ENCODE results near the gene TNFRSF1B.

TNFRSF1B gene

DNA sequence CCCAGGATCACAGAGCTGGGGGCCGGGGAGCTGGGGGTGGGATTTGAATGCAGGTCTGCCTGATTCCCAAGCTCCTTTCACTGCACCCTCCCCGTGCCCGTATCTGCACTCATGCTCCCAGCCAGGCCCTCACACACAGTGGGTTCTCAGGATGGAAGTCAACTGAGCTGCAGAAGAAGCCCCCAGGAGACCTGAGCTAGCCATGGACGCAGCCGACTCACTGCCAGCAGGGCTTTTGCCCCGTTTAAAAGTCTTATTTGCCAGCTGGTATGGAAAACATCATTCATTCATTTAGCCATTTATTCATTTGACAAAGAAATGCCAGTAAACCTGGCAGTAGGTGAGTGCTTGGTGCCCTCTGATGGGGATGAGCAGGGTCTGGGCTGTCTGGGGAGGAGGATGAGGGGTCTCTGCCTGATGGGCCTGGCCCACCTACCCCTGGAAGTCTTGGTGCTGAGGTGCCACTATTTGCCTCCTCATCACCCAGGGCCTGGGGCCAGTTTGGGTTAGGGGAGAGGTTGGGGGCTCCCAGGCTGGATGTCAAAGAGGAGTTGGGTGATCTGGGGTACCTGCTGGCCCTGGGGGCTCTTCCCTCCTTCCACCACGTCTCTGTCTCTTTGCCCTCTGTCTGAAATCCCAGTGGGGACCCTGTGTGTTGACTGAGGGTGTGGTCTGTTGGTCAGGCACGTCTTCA lies 2.8 kb downstream of the TNFRSF1B start:
- Mint-ChIP-seq H3K27ac (peak overlapping the region; percentile 71), H3K4me3 (peak overlapping the region; percentile 100), H3K27me3 (no peaks in the 10 kb centered on the region), H3K4me1 (peaks cover 84% of the 10 kb centered on the region), H3K36me3 (peaks cover 52% of the 10 kb centered on the region), H3K9me3 (no peaks in the 10 kb centered on the region)
- CTCF ChIA-PET, result interaction anchor here (1.4 to 2.9 kb wide), 3 partner anchors 10 to 45 kb away, joined by 4 to 18 read pairs (median 4); no protein-coding TSS in a partner anchor
- no peak for DNase-seq

DNA sequence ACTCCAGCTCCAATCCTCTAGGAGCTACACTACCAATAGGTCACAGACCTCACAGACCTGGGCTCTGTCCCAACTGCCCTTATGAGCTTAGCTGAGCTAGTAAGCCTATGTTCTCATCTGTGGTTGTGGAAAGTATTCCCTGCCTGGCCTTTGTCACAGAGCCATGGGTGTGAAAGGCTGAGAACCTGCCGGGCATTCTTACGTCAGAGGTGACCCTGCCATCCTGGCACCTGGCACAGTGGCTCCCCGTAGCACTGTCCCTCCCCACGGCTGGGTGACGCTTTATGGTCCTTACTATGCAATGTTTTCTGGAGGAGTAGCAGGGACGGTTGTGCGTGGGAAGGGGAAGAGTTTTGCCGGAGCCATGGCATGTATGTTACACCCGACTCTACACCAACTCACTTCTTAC lies 3.5 kb downstream of the TNFRSF1B start:
- H3K27me3 Mint-ChIP-seq, result no peaks in the 10 kb centered on the region
- peak overlapping the region; percentile 100 for H3K4me3 Mint-ChIP-seq
- H3K4me1 Mint-ChIP-seq, result peaks cover 84% of the 10 kb centered on the region
- H3K27ac Mint-ChIP-seq, result peak overlapping the region; percentile 71
- no peaks in the 10 kb centered on the region for H3K9me3 Mint-ChIP-seq
- peaks cover 56% of the 10 kb centered on the region for H3K36me3 Mint-ChIP-seq
- no peak for DNase-seq
- CTCF ChIA-PET, result interaction anchor here (1.6 to 2.9 kb wide), 2 partner anchors 13 to 45 kb away, joined by 4 to 18 read pairs; no protein-coding TSS in a partner anchor

DNA sequence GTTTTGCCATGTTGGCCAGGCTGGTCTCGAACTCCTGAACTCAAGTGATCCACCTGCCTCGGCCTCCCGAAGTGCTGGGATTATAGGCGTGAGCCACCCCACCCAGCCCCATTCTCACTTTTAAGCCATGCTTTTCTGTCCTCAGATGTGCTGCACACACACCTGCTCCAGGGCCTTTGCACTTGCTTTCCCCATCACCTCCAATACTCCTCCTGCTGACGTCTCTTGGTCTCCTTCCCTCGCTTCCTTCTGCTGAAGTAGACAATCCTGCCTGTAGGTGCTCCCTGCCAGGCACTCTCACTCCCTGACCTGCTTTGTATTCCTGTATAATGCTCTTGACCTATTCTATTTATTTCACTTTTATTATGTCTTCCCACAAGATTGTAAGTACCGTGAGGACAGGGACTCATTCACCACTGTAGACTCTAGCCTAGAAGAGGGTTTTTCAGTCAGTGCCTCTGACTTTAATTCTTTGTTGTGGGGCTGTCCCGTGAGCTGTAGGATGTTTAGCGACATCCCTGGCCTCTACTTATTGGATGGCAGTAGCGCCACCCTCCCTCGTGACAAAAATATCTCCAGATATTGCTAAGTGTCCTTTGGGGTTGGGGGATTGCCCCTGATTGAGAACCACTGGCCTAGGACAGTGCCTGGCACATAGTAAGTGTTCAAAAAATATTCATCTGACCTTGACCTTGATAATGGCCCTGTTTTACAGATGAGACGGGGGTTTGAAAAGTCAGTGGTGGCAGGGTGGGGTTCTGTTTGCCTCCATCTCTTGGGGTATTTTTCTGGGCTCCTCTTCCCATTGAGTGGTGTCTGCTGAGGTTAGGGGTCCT lies 4.6 kb downstream of the TNFRSF1B start:
- Mint-ChIP-seq H3K36me3 (peaks cover 67% of the 10 kb centered on the region), H3K27ac (peak overlapping the region; percentile 99)
- CTCF ChIA-PET, result interaction anchor here (2.9 kb wide), 1 partner anchor 47 kb away, joined by 18 read pairs; no protein-coding TSS in a partner anchor

DNA sequence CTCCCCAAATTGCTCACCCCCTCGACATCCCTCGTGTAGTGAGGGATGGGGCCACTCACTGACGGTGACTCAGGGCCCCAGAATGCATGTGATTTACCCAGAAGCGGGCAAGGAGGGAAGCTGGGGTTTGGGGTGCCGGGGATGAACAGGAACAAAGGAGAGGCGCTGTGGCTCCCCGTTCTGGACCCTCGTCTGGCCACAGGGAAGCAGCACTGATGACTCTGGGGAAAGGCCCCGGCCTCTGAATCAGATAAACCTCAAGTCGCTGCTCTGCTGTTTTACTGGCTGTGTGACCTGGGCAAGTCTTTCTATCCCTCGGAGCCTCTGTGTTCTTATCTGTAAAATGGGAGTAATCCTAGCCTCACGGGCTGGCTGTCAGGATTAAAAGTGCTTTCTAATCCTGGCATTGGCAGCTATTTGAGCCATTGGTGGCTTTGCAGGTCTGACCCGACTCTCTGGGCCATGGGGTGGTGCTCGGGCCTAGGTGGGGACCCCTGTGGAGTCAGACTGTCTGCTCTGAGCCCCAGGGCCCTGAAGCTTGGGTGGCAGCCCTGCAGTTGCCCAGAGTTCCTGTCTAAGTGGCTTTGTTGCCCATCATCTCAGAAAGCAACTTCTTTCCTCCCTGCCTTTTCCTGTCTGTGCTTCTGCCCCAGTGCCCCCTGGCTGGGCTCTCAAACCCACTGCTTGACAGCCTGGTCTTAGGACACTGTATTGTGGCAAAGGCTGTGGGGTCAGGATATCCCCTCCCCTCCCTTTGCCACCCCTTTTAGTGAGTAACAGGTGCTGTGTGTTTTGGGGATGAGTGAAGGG lies 5.5 kb downstream of the TNFRSF1B start:
- CTCF ChIA-PET, result interaction anchor here (0.9 kb wide), 1 partner anchor 48 kb away, joined by 3 read pairs; no protein-coding TSS in a partner anchor
- peak overlapping the region; percentile 68 for H3K4me3 Mint-ChIP-seq
- no peaks in the 10 kb centered on the region for H3K9me3 Mint-ChIP-seq
- H3K36me3 Mint-ChIP-seq, result peaks cover 69% of the 10 kb centered on the region
- peaks cover 93% of the 10 kb centered on the region for H3K4me1 Mint-ChIP-seq
- H3K27ac Mint-ChIP-seq, result peak overlapping the region; percentile 99
- no peak for DNase-seq
- H3K27me3 Mint-ChIP-seq, result no peaks in the 10 kb centered on the region

More for the DNA sequence above, 4.6 kb downstream of the TNFRSF1B start:
- H3K27me3 Mint-ChIP-seq, result no peaks in the 10 kb centered on the region
- DNase-seq, result no peak
- H3K4me3 Mint-ChIP-seq, result peak overlapping the region; percentile 68
- peaks cover 88% of the 10 kb centered on the region for H3K4me1 Mint-ChIP-seq
- H3K9me3 Mint-ChIP-seq, result no peaks in the 10 kb centered on the region

DNA sequence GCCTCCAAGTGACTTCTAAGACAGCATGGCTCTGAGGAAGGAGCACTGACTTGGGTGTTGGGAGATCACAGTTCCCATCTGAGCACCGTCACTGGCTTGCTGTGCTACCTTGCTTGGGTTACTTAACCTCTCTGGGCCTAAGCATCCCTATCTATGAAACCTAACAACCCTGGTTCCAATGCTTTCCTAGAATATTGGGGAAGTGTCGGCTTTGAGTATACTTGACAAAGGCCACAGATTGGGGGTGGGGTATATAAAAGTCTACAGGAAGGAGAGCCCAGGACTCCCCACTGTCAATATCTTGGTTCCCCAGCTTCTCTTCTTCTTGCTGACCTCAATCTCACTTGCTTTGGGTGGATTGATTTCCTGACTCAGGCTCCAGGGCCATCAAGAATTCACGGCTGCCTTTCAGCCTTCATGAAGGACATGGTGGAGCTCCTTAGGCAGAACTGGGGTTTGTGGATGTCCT lies 6.3 kb downstream of the TNFRSF1B start:
- CTCF ChIA-PET, result interaction anchor here (1.0 to 13.6 kb wide), 4 partner anchors 8 to 49 kb away, joined by 4 to 116 read pairs (median 4); no protein-coding TSS in a partner anchor
- H3K4me1 Mint-ChIP-seq, result peaks cover 95% of the 10 kb centered on the region
- no peaks in the 10 kb centered on the region for H3K9me3 Mint-ChIP-seq
- peaks cover 64% of the 10 kb centered on the region for H3K36me3 Mint-ChIP-seq
- H3K4me3 Mint-ChIP-seq, result peak overlapping the region; percentile 68
- no peak for DNase-seq
- peak overlapping the region; percentile 99 for H3K27ac Mint-ChIP-seq
- no peaks in the 10 kb centered on the region for H3K27me3 Mint-ChIP-seq

DNA sequence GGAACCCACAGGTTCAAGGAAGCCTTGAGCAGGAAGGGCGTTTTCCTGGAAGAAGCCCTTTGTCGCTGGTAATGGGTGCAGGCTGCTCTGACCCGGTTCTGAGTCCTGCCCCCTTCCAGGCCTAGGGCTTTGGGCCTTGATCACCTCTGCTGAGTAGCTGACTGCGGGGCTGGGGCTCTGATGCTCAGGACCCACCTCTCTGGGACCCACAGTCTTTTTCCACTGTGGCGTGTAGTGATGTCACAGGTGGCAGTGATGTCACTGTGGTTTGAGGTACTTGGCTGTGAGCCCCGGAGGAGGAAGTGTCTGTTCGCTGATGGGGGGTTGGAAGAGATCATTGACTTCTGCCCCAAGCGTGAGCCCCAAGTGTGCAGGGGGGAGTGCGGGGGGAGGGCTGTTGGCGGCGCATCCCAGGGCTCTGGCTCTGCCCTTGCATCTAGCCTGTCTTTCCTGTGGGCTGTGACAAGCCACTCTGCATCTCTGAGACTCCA lies 6.9 kb downstream of the TNFRSF1B start:
- no peaks in the 10 kb centered on the region for H3K27me3 Mint-ChIP-seq
- DNase-seq, result peak; percentile 94
- peaks cover 66% of the 10 kb centered on the region for H3K36me3 Mint-ChIP-seq
- peak overlapping the region; percentile 99 for H3K27ac Mint-ChIP-seq
- peaks cover 95% of the 10 kb centered on the region for H3K4me1 Mint-ChIP-seq
- no peaks in the 10 kb centered on the region for H3K9me3 Mint-ChIP-seq
- H3K4me3 Mint-ChIP-seq, result peak overlapping the region; percentile 68
- CTCF ChIA-PET, result interaction anchor here (1.0 to 13.6 kb wide), 4 partner anchors 9 to 50 kb away, joined by 4 to 116 read pairs (median 4); no protein-coding TSS in a partner anchor

DNA sequence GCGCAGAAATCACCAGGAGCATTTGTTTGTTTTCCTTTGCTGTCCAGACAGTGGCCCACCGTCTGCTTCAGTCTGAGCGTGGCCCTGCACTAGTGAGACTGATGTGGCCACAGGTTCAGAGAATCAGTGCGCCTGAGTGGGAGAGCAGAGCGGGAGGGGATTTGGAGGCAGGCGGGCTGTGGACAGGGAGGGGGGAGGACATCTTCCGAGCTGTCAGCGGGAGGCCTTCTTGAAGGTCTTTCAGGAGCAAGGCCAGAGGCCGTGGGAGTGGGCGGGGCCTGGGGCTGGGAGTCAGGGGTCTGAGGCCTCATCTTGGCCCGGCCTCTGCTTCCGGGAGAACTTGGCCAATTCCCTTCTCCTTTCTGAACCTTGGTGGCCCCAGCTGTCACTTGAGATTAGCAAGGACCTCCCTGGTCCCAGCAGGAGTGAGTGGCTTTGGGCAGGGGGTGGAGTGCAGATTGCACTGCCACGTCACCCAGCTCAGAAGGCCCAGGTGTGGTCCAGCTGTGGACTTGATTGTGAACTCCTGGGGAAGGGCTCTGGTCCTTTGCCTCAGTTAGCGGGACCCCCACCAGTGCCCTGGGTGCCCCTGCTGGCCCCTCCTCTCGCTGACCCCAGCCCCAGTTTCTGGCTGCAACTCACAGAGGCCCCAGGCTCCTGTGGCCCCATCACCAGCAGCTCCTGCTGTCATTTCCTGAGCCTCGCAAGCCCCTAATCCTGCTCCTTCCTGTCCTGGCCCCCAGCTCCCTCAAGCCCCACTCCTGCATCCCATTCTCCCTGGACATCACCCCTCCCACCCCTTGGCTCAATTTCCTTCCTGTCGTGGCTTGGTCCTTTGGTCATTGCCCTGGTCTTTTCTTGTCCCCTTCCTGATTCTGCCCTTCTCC lies 8.4 kb downstream of the TNFRSF1B start:
- no peaks in the 10 kb centered on the region for H3K9me3 Mint-ChIP-seq
- H3K4me3 Mint-ChIP-seq, result peak overlapping the region; percentile 68
- DNase-seq, result no peak
- H3K36me3 Mint-ChIP-seq, result peaks cover 66% of the 10 kb centered on the region
- no peaks in the 10 kb centered on the region for H3K27me3 Mint-ChIP-seq
- CTCF ChIA-PET, result interaction anchor here (13.6 kb wide), 1 partner anchor 52 kb away, joined by 116 read pairs; no protein-coding TSS in a partner anchor
- peaks cover 95% of the 10 kb centered on the region for H3K4me1 Mint-ChIP-seq
- peak overlapping the region; percentile 99 for H3K27ac Mint-ChIP-seq

DNA sequence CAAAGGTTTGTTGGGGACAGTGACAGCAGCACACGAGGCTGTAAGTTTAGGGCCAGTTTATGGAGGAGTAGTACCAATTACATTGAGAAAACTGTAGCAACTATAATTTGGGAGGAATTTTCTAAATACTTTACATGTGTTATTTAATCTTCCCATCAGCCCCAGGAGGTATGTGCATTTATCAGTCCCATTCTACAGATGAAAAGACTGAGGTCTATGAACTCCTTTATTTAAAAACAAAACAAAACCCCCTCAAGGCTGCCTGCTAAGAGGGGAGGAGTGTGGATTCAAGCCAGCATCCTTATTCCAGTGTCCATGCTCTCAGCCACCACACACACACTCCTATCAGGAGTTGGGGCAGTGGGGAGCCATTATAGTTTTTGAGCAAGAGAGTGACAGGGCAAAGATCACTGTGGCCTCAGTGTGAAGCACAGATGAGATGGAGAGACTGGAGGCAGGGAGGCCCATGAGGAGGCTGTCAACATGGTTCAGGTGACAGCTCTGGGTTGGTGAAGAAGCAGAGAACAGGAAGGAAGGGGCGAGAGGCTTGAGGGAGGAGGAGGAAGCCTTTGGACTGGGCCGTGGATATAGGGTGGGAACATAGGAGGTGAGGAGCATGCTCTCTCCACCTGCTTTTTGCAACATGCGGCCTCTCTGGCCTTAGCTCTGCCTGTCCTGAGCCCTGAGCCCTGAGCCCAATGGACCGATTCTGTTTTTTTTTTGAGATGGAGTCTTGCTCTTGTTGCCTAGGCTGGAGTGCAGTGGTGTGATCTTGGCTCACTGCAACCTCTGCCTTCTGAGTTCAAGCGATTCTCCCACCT lies 9.7 kb downstream of the TNFRSF1B start:
- H3K4me1 Mint-ChIP-seq, result peaks cover 96% of the 10 kb centered on the region
- H3K27ac Mint-ChIP-seq, result peak overlapping the region; percentile 99
- no peaks in the 10 kb centered on the region for H3K9me3 Mint-ChIP-seq
- H3K4me3 Mint-ChIP-seq, result peak overlapping the region; percentile 54
- peaks cover 60% of the 10 kb centered on the region for H3K36me3 Mint-ChIP-seq
- H3K27me3 Mint-ChIP-seq, result no peaks in the 10 kb centered on the region
- CTCF ChIA-PET, result interaction anchor here (0.9 to 13.6 kb wide), 3 partner anchors 13 to 53 kb away, joined by 3 to 116 read pairs (median 3); no protein-coding TSS in a partner anchor
- DNase-seq, result no peak

DNA sequence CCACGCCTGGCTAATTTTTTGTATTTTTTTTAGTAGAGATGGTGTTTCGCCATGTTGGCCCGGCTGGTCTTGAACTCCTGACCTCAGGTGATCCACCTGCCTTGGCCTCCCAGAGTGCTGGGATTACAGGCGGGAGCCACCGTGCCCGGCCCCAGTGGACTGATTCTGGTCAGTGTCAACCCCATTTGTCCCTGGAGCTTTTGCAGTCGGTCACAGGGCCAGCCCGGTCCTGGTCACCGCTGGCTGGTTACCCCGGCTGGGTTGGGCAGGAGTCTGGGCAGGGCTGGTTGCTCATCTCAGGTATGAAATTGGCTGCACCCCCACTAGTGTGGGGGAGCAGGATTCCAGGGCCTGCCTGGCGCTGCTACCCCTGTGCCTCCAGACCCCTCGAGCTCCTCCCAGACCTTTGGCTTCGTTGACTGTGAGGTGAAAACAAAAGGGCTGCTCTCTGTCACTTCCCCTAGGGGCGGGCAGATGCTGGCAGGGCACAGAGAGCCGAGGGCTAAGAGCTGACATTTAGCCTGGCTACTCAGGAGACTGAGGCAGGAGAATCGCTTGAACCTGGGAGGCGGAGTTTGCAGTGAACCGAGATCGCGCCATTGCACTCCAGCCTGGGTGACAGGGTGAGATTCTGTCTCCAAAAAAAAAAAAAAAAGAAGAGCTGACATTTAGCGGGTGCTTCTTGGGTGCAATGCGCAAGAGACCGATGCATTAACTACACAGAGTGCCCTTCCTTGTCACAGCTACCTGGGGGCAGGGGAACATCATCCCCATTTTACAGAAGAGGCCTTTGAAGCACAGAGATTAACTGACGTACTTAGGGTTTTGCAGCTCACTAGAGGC lies 10.6 kb downstream of the TNFRSF1B start:
- CTCF ChIA-PET, result interaction anchor here (0.9 to 13.6 kb wide), 10 partner anchors 9 to 98 kb away, joined by 3 to 116 read pairs (median 4); no protein-coding TSS in a partner anchor
- peak overlapping the region; percentile 64 for H3K4me3 Mint-ChIP-seq

DNA sequence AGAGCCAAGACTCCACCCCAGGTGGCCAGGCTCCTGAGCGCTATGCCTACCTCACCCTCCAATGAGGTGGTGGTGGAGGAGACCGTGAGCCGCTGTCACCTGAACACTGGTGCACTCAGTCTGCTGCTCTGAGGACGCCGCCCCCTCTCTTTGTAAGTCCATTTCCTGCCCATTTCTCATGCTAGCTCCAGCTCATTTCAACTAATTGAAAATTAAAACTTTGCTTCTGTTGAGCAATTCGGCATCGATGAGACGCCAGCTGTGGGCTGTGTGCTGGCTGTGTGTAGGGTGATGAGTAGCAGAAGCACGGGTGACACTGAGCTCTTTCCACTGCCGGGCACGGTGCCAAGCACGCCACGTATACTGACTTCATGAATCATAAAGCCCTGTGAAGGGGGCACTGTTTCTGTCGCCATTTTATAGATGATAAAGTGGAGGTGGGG lies 11.2 kb downstream of the TNFRSF1B start:
- peaks cover 61% of the 10 kb centered on the region for H3K36me3 Mint-ChIP-seq
- DNase-seq, result peak; percentile 86
- CTCF ChIA-PET, result interaction anchor here (1.0 to 13.6 kb wide), 10 partner anchors 8 to 99 kb away, joined by 3 to 116 read pairs (median 4); no protein-coding TSS in a partner anchor
- peak overlapping the region; percentile 64 for H3K4me3 Mint-ChIP-seq
- H3K27ac Mint-ChIP-seq, result peak overlapping the region; percentile 99
- H3K9me3 Mint-ChIP-seq, result no peaks in the 10 kb centered on the region
- H3K27me3 Mint-ChIP-seq, result no peaks in the 10 kb centered on the region
- H3K4me1 Mint-ChIP-seq, result peaks cover 95% of the 10 kb centered on the region

More for the DNA sequence above, 10.6 kb downstream of the TNFRSF1B start:
- peak; percentile 51 for DNase-seq
- H3K9me3 Mint-ChIP-seq, result no peaks in the 10 kb centered on the region
- H3K27ac Mint-ChIP-seq, result peak overlapping the region; percentile 99
- no peaks in the 10 kb centered on the region for H3K27me3 Mint-ChIP-seq
- peaks cover 96% of the 10 kb centered on the region for H3K4me1 Mint-ChIP-seq
- H3K36me3 Mint-ChIP-seq, result peaks cover 60% of the 10 kb centered on the region

DNA sequence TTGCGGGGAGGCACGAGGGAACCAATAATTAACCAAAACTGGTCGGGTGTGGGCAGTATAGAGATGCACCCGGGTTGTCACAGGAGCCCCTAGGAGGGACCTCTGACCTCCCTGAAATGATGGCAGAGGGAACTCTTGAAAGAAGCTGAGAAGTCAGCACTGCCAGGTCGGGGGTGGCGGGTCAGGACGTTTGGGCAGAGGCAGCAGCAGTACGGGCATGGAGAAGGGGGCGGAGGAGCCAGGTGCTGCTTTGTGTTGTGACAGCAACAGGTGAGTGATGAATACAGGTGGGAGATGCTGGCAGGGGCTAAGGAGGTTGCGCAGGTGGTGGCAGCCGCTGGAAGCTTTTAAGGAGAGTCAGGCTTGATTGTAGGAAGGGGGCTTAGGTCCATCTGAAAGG lies 11.7 kb downstream of the TNFRSF1B start:
- Mint-ChIP-seq H3K27ac (peak overlapping the region; percentile 99), H3K27me3 (no peaks in the 10 kb centered on the region), H3K4me3 (peak overlapping the region; percentile 64), H3K9me3 (no peaks in the 10 kb centered on the region), H3K4me1 (peaks cover 90% of the 10 kb centered on the region), H3K36me3 (peaks cover 61% of the 10 kb centered on the region)
- no peak for DNase-seq
- CTCF ChIA-PET, result interaction anchor here (0.7 to 13.6 kb wide), 9 partner anchors 10 to 55 kb away, joined by 3 to 116 read pairs (median 4); no protein-coding TSS in a partner anchor

Data from activated naive CD4-positive, alpha-beta T cell treated with anti-CD3 and anti-CD28 coated beads, Interleukin-2, amount 10 ng/mL, durations not matched to agents 7 days and 5 days (primary cell).